HEK293T (cell line): ENCODE measurements around the gene ST3GAL4.

Experiments used
- CTBP1 ChIP-seq: fragments of 450-650 bp; IDR thresholded peaks from 2 replicates; pipeline ENCODE4 v1.6.1; 2016; ENCODE audit warnings: borderline replicate concordance
- FOXM1 ChIP-seq: fragments of 450-650 bp; IDR thresholded peaks from 2 replicates; pipeline ENCODE4 v1.6.1; 2017; ENCODE audit warnings: mild to moderate bottlenecking, borderline replicate concordance
- SP1 ChIP-seq: fragments of 450-650 bp; IDR thresholded peaks from 2 replicates; pipeline ENCODE4 v1.6.1; 2017
- SUZ12 ChIP-seq: fragments of 450-650 bp; IDR thresholded peaks from 2 replicates; pipeline ENCODE4 v1.6.1; 2016; ENCODE audit warnings: mild to moderate bottlenecking

GRCh38 chr11:126432525-126432924, 77.0 kb downstream of the ST3GAL4 start:
- TF ChIP-seq SP1 (no peak), FOXM1 (no peak), CTBP1 (no peak), SUZ12 (no peak)
